Endothelial cell of umbilical vein (primary cell): ENCODE measurements around the gene CERS2. TPM values are rescaled to one million over a fixed set of nuclear protein-coding genes. Genes with fewer than 3 reads are reported as not detected.

Source experiments
- BruUV-seq: library from RNA; stranded (reverse); fragments of 400-500 nt; replicated peaks from 2 replicates; lab custom pipeline; 2021; lab: Mats Ljungman, UMichigan
- CTCF ChIA-PET: fragments of 300-600, 350-600 bp; sonication (Branson Sonifier 250); formaldehyde crosslinking; loops from one replicate; lab custom pipeline; 2021; ENCODE audit warnings: antibody characterized with exemption, inconsistent platforms; lab: Charles Lee
- POLR2A ChIA-PET: fragments of 300-600, 350-600 bp; sonication (Branson Sonifier 250); formaldehyde crosslinking; loops from one replicate; lab custom pipeline; 2021; ENCODE audit warnings: antibody characterized with exemption, inconsistent platforms; lab: Charles Lee
- DNase-seq: peaks from one replicate; pipeline ENCODE4 v3.0.0-alpha.2; 2011; ENCODE audit warnings: low read depth, low spot score
- FAIRE-seq: peaks from 2 replicates; lab custom pipeline; 2011; peaks lifted over from hg19 to GRCh38; lab: Jason Lieb, UNC
- H2AFZ ChIP-seq: 2 replicates; pipeline ENCODE4 v1.6.0; 2012; ENCODE audit warnings: low read depth, low read length, control low read depth, inconsistent platforms
- H3K27ac ChIP-seq: 2 replicates; pipeline ENCODE4 v1.5.1; 2011; ENCODE audit warnings: low read depth, mild to moderate bottlenecking, control low read depth, low read length, moderate library complexity; ENCODE audit not compliant: insufficient read depth
- H3K27me3 ChIP-seq, 2 experiments: 2 replicates each; pipeline versions ENCODE4 v1.6.0 to v1.6.1; 2011; ENCODE audit warnings: low read length in 2 of 2, mixed read lengths in 1 of 2; ENCODE audit not compliant: control insufficient read depth in 2 of 2, insufficient read depth in 2 of 2
- H3K36me3 ChIP-seq, 2 experiments: 2 replicates in 1 of 2; 3 replicates in 1 of 2; pipeline ENCODE4 v1.5.1; 2011; ENCODE audit warnings: low read length in 2 of 2, mild to moderate bottlenecking in 1 of 2, moderate library complexity in 1 of 2; ENCODE audit not compliant: control insufficient read depth in 2 of 2, insufficient read depth in 2 of 2; ENCODE audit errors: extremely low read depth in 1 of 2
- H3K4me1 ChIP-seq: 3 replicates; pipeline ENCODE4 v1.5.1; 2011; ENCODE audit warnings: mild to moderate bottlenecking, low read length; ENCODE audit not compliant: control insufficient read depth, insufficient read depth; ENCODE audit errors: extremely low read depth
- H3K4me2 ChIP-seq: 2 replicates; pipeline ENCODE4 v1.6.1; 2011; ENCODE audit warnings: low read length, control low read depth, mixed read lengths; ENCODE audit not compliant: insufficient read depth
- H3K4me3 ChIP-seq, 3 experiments: fragments of 200-600 bp in 1 of 3; sonication (generic), shearing (Covaris generic) in 1 of 3; replicated peaks in 1 of 3; 2 replicates each; pipeline ENCODE4 v1.5.1; 2011 to 2016; ENCODE audit warnings: control low read depth in 3 of 3, low read length in 3 of 3, mild to moderate bottlenecking in 2 of 3, inconsistent platforms in 1 of 3, low read depth in 1 of 3, moderate library complexity in 1 of 3; ENCODE audit not compliant: insufficient read depth in 1 of 3
- H3K79me2 ChIP-seq: 2 replicates; pipeline ENCODE4 v1.6.0; 2012; ENCODE audit warnings: low read length, inconsistent platforms; ENCODE audit not compliant: control insufficient read depth, insufficient read depth
- H3K9ac ChIP-seq: replicated peaks from 2 replicates; pipeline ENCODE3; 2011; ENCODE audit warnings: low read length, control low read depth; ENCODE audit not compliant: insufficient read depth; ENCODE audit errors: extremely low read depth
- H3K9me1 ChIP-seq: replicated peaks from 3 replicates; pipeline ENCODE4 v1.6.0; 2011; ENCODE audit warnings: mild to moderate bottlenecking, low read length; ENCODE audit not compliant: control insufficient read depth, insufficient read depth; ENCODE audit errors: extremely low read depth
- H3K9me3 ChIP-seq: replicated peaks from 2 replicates; pipeline ENCODE4 v1.5.1; 2012; ENCODE audit warnings: low read length, inconsistent platforms; ENCODE audit not compliant: control insufficient read depth, insufficient read depth
- H4K20me1 ChIP-seq: replicated peaks from 2 replicates; pipeline ENCODE3; 2011; ENCODE audit warnings: mild to moderate bottlenecking, low read length; ENCODE audit not compliant: control insufficient read depth, insufficient read depth; ENCODE audit errors: extremely low read depth
- FOS ChIP-seq: IDR thresholded peaks from 2 replicates; pipeline ENCODE4 v1.6.1; 2011; ENCODE audit warnings: mild to moderate bottlenecking, low read length, moderate library complexity, borderline replicate concordance; ENCODE audit not compliant: insufficient read depth
- GATA2 ChIP-seq: IDR thresholded peaks from 2 replicates; pipeline ENCODE4 v1.7.0; 2011; ENCODE audit warnings: low read depth, mild to moderate bottlenecking, moderate library complexity, mixed read lengths, low read length; ENCODE audit not compliant: insufficient read length, insufficient read depth
- JUN ChIP-seq: IDR thresholded peaks from 2 replicates; pipeline ENCODE4 v1.6.1; 2011; ENCODE audit warnings: borderline replicate concordance, low read depth; ENCODE audit not compliant: insufficient read length, insufficient read depth
- MYC ChIP-seq: IDR thresholded peaks from one replicate; pipeline ENCODE4 v1.6.1; 2011; ENCODE audit warnings: mild to moderate bottlenecking, low read depth, low read length
- POLR2A ChIP-seq: IDR thresholded peaks from 2 replicates; pipeline ENCODE4 v1.6.1; 2012; ENCODE audit warnings: low read depth, mild to moderate bottlenecking, control low read depth, low read length
- dilution Hi-C: fragments of 300-500 bp; cut with MboI; formaldehyde crosslinking; loops from one replicate; pipeline ENCODE4 v1.15.0; 2019; ENCODE audit warnings: low sequenced_read_pairs; ENCODE audit not compliant: extremely low pct_ligation_motif_present
- intact Hi-C: fragments of 100-400 bp; cut with micrococcal nuclease; formaldehyde crosslinking; loops from one replicate; pipeline ENCODE4 v1.10.0; 2022
- polyA plus RNA-seq, 4 experiments: library from polyadenylated mRNA; depleted of rRNA in 3 of 4; stranded (reverse) in 3 of 4; unstranded in 1 of 4; fragments of >200 nt; gene quantifications; 2 replicates each; pipeline versions ENCODE4 v1.2.1 to v1.2.3, GENCODE V29; 2011 to 2012; ENCODE audit warnings: missing spikeins in 1 of 4
- total RNA-seq: library from RNA; stranded (reverse); gene quantifications from 2 replicates; pipeline ENCODE4 v1.2.3, GENCODE V29; 2021
- TF ChIP-seq, protein P1 (sequence below), 2 donors: IDR thresholded peaks; 1 replicate in 1 of 2; 2 replicates in 1 of 2; pipeline ENCODE4 v1.5.1; 2011; ENCODE audit warnings: low read length in 2 of 2, mild to moderate bottlenecking in 2 of 2, moderate library complexity in 2 of 2, control low read depth in 1 of 2, inconsistent platforms in 1 of 2, low read depth in 1 of 2; ENCODE audit not compliant: insufficient read depth in 1 of 2; ENCODE audit errors: extremely low read depth in 1 of 2
- TF ChIP-seq, protein P2 (sequence below): IDR thresholded peaks from 2 replicates; pipeline ENCODE4 v1.6.1; 2011; ENCODE audit not compliant: insufficient read depth, insufficient read length

Gene CERS2
- total and polyA plus RNA-seq, 2 donors (not counting 3 experiments of a cell fraction or from before 2014, with no cell fraction given) = 143 to 155 TPM

DNA sequence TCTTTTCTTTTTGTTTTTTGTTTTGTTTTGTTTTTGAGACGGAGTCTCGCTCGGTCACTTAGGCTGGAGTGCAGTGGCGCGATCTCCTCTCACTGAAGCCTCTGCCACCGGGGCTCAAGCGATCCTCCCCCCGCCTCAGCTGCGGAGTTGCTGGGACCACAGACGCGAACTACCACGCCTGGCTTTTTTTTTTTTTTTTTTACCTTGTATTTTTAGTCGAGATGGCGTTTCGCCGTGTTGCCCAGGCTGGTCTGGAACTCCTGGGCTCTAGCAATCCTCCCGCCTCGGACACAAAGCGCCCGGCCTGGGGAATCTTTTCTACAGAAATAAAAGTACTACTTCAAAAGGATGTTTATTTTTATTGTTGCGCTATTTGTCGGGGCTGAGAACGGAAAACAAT lies 49.6 kb downstream of the CERS2 start:
- TF ChIP-seq MYC (no peak), GATA2 (no peak), FOS (no peak)
- H3K9ac ChIP-seq = peak overlapping the region; percentile 26
- H3K9me3 ChIP-seq = no peaks in the 10 kb centered on the region
- CTCF ChIA-PET = no interaction called here
- DNase-seq (peak; percentile 23), FAIRE-seq (no peak)
- H4K20me1 ChIP-seq = no peaks in the 10 kb centered on the region
- peaks cover 6% of the 10 kb centered on the region for H3K4me1 ChIP-seq
- no peak overlapping the region for H3K27ac ChIP-seq
- dilution Hi-C loops (no loop called here), intact Hi-C loops (no loop called here)
- H3K4me2 ChIP-seq = peak overlapping the region; percentile 58
- peaks cover 2 to 4% of the 10 kb centered on the region in 2 experiments for H3K36me3 ChIP-seq
- peaks cover 9% of the 10 kb centered on the region for H3K79me2 ChIP-seq
- no TSS peak for BruUV-seq
- POLR2A ChIA-PET = no interaction called here
- H3K27me3 ChIP-seq = no peaks in the 10 kb centered on the region
- H3K9me1 ChIP-seq = no peaks in the 10 kb centered on the region
- H2AFZ ChIP-seq = peak overlapping the region; percentile 67
- H3K4me3 ChIP-seq = peak overlapping the region; percentile 24 to 97 (median 50)

DNA sequence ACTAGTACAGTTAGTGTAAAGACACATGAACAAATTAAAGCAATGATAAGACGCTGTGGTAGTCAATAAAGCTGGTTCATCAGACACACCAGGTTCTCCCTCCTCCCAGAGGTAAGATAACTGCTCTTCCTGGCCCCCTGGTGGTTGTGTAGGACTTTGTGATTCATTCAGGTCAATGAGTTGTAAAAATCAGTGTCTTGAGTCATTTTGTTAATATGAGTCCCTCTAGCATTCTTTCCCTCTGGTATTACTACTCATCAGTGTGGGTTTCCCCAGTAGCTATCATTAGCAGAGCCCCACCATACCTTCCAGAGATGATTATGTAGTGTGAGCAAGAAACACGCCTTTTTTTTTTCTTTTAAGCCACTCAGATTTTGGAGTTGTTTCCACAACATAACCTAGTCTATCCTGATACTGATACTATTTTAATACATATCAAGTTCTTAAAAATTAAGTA lies 52.1 kb downstream of the CERS2 start:
- peak; percentile 86 for FAIRE-seq

More for the DNA sequence above, 52.1 kb downstream of the CERS2 start:
- Histone ChIP-seq H3K36me3 (peaks cover 0 to under 1% of the 10 kb centered on the region in 2 experiments), H3K9me3 (no peaks in the 10 kb centered on the region), H3K27me3 (no peaks in the 10 kb centered on the region), H3K9ac (no peak overlapping the region), H4K20me1 (no peaks in the 10 kb centered on the region), H3K4me1 (peaks cover 6% of the 10 kb centered on the region), H3K27ac (no peak overlapping the region), H3K4me2 (no peak overlapping the region), H3K9me1 (no peaks in the 10 kb centered on the region), H3K4me3 (no peak overlapping the region), H3K79me2 (peaks cover 6% of the 10 kb centered on the region), H2AFZ (no peak overlapping the region)
- TF ChIP-seq FOS (peak; percentile 37), JUN (peak; percentile 23), POLR2A (no peak)
- TF ChIP-seq, protein P1, sequence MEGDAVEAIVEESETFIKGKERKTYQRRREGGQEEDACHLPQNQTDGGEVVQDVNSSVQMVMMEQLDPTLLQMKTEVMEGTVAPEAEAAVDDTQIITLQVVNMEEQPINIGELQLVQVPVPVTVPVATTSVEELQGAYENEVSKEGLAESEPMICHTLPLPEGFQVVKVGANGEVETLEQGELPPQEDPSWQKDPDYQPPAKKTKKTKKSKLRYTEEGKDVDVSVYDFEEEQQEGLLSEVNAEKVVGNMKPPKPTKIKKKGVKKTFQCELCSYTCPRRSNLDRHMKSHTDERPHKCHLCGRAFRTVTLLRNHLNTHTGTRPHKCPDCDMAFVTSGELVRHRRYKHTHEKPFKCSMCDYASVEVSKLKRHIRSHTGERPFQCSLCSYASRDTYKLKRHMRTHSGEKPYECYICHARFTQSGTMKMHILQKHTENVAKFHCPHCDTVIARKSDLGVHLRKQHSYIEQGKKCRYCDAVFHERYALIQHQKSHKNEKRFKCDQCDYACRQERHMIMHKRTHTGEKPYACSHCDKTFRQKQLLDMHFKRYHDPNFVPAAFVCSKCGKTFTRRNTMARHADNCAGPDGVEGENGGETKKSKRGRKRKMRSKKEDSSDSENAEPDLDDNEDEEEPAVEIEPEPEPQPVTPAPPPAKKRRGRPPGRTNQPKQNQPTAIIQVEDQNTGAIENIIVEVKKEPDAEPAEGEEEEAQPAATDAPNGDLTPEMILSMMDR (IDR thresholded peaks at IDR 0.05; ENCODE audit: extremely low read depth in 1 of 2, insufficient read depth in 1 of 2, low read depth in 1 of 2, low read length in 2 of 2) = peak; percentile 68
- TF ChIP-seq, protein P2, sequence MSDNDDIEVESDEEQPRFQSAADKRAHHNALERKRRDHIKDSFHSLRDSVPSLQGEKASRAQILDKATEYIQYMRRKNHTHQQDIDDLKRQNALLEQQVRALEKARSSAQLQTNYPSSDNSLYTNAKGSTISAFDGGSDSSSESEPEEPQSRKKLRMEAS = no peak
- peak; percentile 72 for DNase-seq
- ChIA-PET CTCF (interaction anchor here (0.6 to 2.5 kb wide), 36 partner anchors 10 to 416 kb away, joined by 3 to 19 read pairs (median 4); partner anchors contain the start of genes CTSK, CTXND2, FALEC and GOLPH3L), POLR2A (no interaction called here)
- dilution Hi-C loops = no loop called here
- BruUV-seq = no TSS peak
- intact Hi-C loops = loop anchor here (1.0 to 5.0 kb wide), 5 partner anchors 46 to 665 kb away; partner anchors contain the start of genes ARNT and CA14
